GM08714 (cell line): ENCODE measurements around the gene LTBP4.
"Not testable (repeated sequence)": the region's sequence is repeated elsewhere in the genome, so short reads cannot be mapped to it uniquely, and the experiment has no call there.

Experiments used
- H3K4me3 ChIP-seq: fragments of 200-500 bp; sonication (Bioruptor generic); 2 replicates; pipeline ENCODE4 v1.5.1; 2014; ENCODE audit warnings: mild to moderate bottlenecking, low read length, inconsistent platforms
- ZNF274 ChIP-seq: IDR thresholded peaks from 2 replicates; pipeline ENCODE4 v1.6.1; 2012; ENCODE audit warnings: mild to moderate bottlenecking, low read depth, low read length

The LTBP4 gene

GRCh38 chr19:40633207-40633606 is 32.0 kb downstream of the LTBP4 start:
- no peak overlapping the region for H3K4me3 ChIP-seq

GRCh38 chr19:40638327-40638726 is 37.2 kb downstream of the LTBP4 start:
- no peak overlapping the region for H3K4me3 ChIP-seq
- TF ChIP-seq ZNF274: no peak

More at GRCh38 chr19:40633207-40633606, 32.0 kb downstream of the LTBP4 start:
- TF ChIP-seq ZNF274: no peak

- TF ChIP-seq ZNF274: no peak
- no peak overlapping the region for H3K4me3 ChIP-seq
Measured at GRCh38 chr19:40639638-40639982, 38.4 kb downstream of the LTBP4 start.

- no peak for TF ChIP-seq ZNF274
- no peak overlapping the region for H3K4me3 ChIP-seq
Measured at GRCh38 chr19:40640744-40641143, 39.6 kb downstream of the LTBP4 start.

GRCh38 chr19:40641281-40641680 is 40.1 kb downstream of the LTBP4 start:
- TF ChIP-seq ZNF274: no peak
- no peak overlapping the region for H3K4me3 ChIP-seq

GRCh38 chr19:40642051-40642706 is 41.0 kb downstream of the LTBP4 start:
- no peak for TF ChIP-seq ZNF274
- no peak overlapping the region for H3K4me3 ChIP-seq

GRCh38 chr19:40642757-40643305 is 41.7 kb downstream of the LTBP4 start:
- no peak for TF ChIP-seq ZNF274
- no peak overlapping the region for H3K4me3 ChIP-seq

GRCh38 chr19:40646743-40647254 is 45.6 kb downstream of the LTBP4 start:
- H3K4me3 ChIP-seq: no peak overlapping the region

GRCh38 chr19:40649903-40650675 is 48.9 kb downstream of the LTBP4 start:
- not testable (repeated sequence) for H3K4me3 ChIP-seq

More at GRCh38 chr19:40646743-40647254, 45.6 kb downstream of the LTBP4 start:
- TF ChIP-seq ZNF274: no peak

- TF ChIP-seq ZNF274: no peak
Measured at GRCh38 chr19:40650749-40651305, 49.7 kb downstream of the LTBP4 start.

GRCh38 chr19:40652303-40652702 is 51.1 kb downstream of the LTBP4 start:
- not testable (repeated sequence) for H3K4me3 ChIP-seq

More at GRCh38 chr19:40650749-40651305, 49.7 kb downstream of the LTBP4 start:
- H3K4me3 ChIP-seq: no peak overlapping the region

- not testable (repeated sequence) for H3K4me3 ChIP-seq
Measured at GRCh38 chr19:40655684-40656083, 54.5 kb downstream of the LTBP4 start.

GRCh38 chr19:40658031-40658430 is 56.9 kb downstream of the LTBP4 start:
- no peak for TF ChIP-seq ZNF274
- H3K4me3 ChIP-seq: no peak overlapping the region

GRCh38 chr19:40659116-40659515 is 57.9 kb downstream of the LTBP4 start:
- H3K4me3 ChIP-seq: no peak overlapping the region
- no peak for TF ChIP-seq ZNF274

- TF ChIP-seq ZNF274: no peak
- H3K4me3 ChIP-seq: no peak overlapping the region
Measured at GRCh38 chr19:40659566-40659965, 58.4 kb downstream of the LTBP4 start.
